IMR-90 (cell line): Measurements from ENCODE around the gene BANP. TPM values are rescaled to one million over a fixed set of nuclear protein-coding genes. Genes with fewer than 3 reads are reported as not detected.

Experiments used
- ATAC-seq: fragments of 200-7000 bp; cut with Tn5 transposase; 2 replicates; pipeline ENCODE4 v1.9.1; 2020; ENCODE audit warnings: low read depth, mild to moderate bottlenecking, moderate library complexity
- BruUV-seq: library from RNA; stranded (reverse); fragments of 400-500 nt; replicated peaks from 2 replicates; lab custom pipeline; 2021; lab: Mats Ljungman, UMichigan
- CTCF ChIA-PET: fragments of 300-600 bp; formaldehyde crosslinking; extraction: SDS; loops from one replicate; lab custom pipeline; 2021; ENCODE audit warnings: antibody characterized with exemption; lab: Yijun Ruan, JAX
- POLR2A ChIA-PET: fragments of 300-600 bp; sonication (Branson Sonifier 250); formaldehyde crosslinking; loops from one replicate; lab custom pipeline; 2022; ENCODE audit warnings: antibody characterized with exemption; ENCODE audit not compliant: unreplicated experiment; lab: Charles Lee
- DNase-seq: peaks from one replicate; pipeline ENCODE4 v3.0.0; 2013
- H2AFZ ChIP-seq: replicated peaks from 2 replicates; pipeline ENCODE3; 2013; ENCODE audit warnings: low read length, mild to moderate bottlenecking; ENCODE audit not compliant: poor library complexity
- H2AK5ac ChIP-seq: 2 replicates; pipeline ENCODE4 v1.6.1; 2013; ENCODE audit warnings: low read depth, low read length, inconsistent platforms
- H2AK9ac ChIP-seq: replicated peaks from 2 replicates; pipeline ENCODE3; 2013; ENCODE audit warnings: mild to moderate bottlenecking, low read depth, low read length, moderate library complexity; ENCODE audit not compliant: poor library complexity
- H2BK120ac ChIP-seq: 2 replicates; pipeline ENCODE4 v1.6.1; 2013; ENCODE audit warnings: low read depth, low read length, inconsistent platforms
- H2BK15ac ChIP-seq: 3 replicates; pipeline ENCODE4 v1.6.1; 2013; ENCODE audit warnings: low read depth, low read length, inconsistent platforms
- H2BK20ac ChIP-seq: 2 replicates; pipeline ENCODE4 v1.6.1; 2013; ENCODE audit warnings: low read depth, mild to moderate bottlenecking, inconsistent platforms, low read length, moderate library complexity
- H2BK5ac ChIP-seq: 2 replicates; pipeline ENCODE4 v1.6.1; 2013; ENCODE audit warnings: mild to moderate bottlenecking, low read depth, low read length, inconsistent platforms; ENCODE audit not compliant: poor library complexity, severe bottlenecking
- H3K14ac ChIP-seq: replicated peaks from 2 replicates; pipeline ENCODE4 v1.6.1; 2013; ENCODE audit warnings: low read depth, low read length, inconsistent platforms
- H3K18ac ChIP-seq: 2 replicates; pipeline ENCODE4 v1.6.1; 2013; ENCODE audit warnings: low read depth, low read length, control low read depth
- H3K23ac ChIP-seq: 2 replicates; pipeline ENCODE4 v1.6.1; 2013; ENCODE audit warnings: low read depth, low read length, inconsistent platforms
- H3K27ac ChIP-seq: 2 replicates; pipeline ENCODE4 v1.5.1; 2013; ENCODE audit warnings: mild to moderate bottlenecking, control low read depth, low read length; ENCODE audit not compliant: insufficient read depth
- H3K27me3 ChIP-seq: 2 replicates; pipeline ENCODE4 v1.6.1; 2013; ENCODE audit warnings: low read length; ENCODE audit not compliant: control insufficient read depth, insufficient read depth
- H3K36me3 ChIP-seq: 2 replicates; pipeline ENCODE4 v1.6.1; 2013; ENCODE audit warnings: low read length, mixed read lengths; ENCODE audit not compliant: control insufficient read depth, insufficient read depth
- H3K4ac ChIP-seq: 2 replicates; pipeline ENCODE4 v1.6.1; 2013; ENCODE audit warnings: low read depth, low read length, inconsistent platforms
- H3K4me1 ChIP-seq: 2 replicates; pipeline ENCODE4 v1.6.1; 2013; ENCODE audit warnings: low read length, mixed read lengths; ENCODE audit not compliant: control insufficient read depth, insufficient read depth
- H3K4me2 ChIP-seq: 2 replicates; pipeline ENCODE4 v1.6.1; 2013; ENCODE audit warnings: low read depth, mild to moderate bottlenecking, control low read depth, low read length, moderate library complexity
- H3K4me3 ChIP-seq: 2 replicates; pipeline ENCODE4 v1.5.1; 2013; ENCODE audit warnings: low read depth, mild to moderate bottlenecking, control low read depth, low read length, moderate library complexity; ENCODE audit not compliant: insufficient read depth
- H3K56ac ChIP-seq: 2 replicates; pipeline ENCODE4 v1.6.1; 2013; ENCODE audit warnings: low read length, inconsistent platforms; ENCODE audit not compliant: insufficient read depth; ENCODE audit errors: extremely low read depth
- H3K79me1 ChIP-seq, 2 experiments: 2 replicates each; pipeline ENCODE4 v1.6.1; 2013; ENCODE audit warnings: low read length in 2 of 2, inconsistent platforms in 1 of 2, low read depth in 1 of 2
- H3K9ac ChIP-seq: 2 replicates; pipeline ENCODE4 v1.6.1; 2013; ENCODE audit warnings: low read depth, low read length, control low read depth
- H3K9me1 ChIP-seq: 2 replicates; pipeline ENCODE4 v1.6.1; 2013; ENCODE audit warnings: low read length, inconsistent platforms; ENCODE audit not compliant: insufficient read depth
- H3K9me3 ChIP-seq: 2 replicates; pipeline ENCODE4 v1.6.1; 2013; ENCODE audit warnings: low read length; ENCODE audit not compliant: control insufficient read depth, insufficient read depth
- H4K20me1 ChIP-seq: 2 replicates; pipeline ENCODE4 v1.6.1; 2013; ENCODE audit warnings: low read length, inconsistent platforms; ENCODE audit not compliant: insufficient read depth
- H4K5ac ChIP-seq: 2 replicates; pipeline ENCODE4 v1.6.1; 2013; ENCODE audit warnings: mild to moderate bottlenecking, low read depth, low read length, control low read depth
- H4K8ac ChIP-seq, 2 experiments: 2 replicates each; pipeline ENCODE4 v1.6.1; 2013; ENCODE audit warnings: low read depth in 2 of 2, low read length in 2 of 2, control low read depth in 1 of 2, inconsistent platforms in 1 of 2
- H4K91ac ChIP-seq: 2 replicates; pipeline ENCODE4 v1.6.1; 2013; ENCODE audit warnings: low read depth, low read length, inconsistent platforms; ENCODE audit not compliant: insufficient read depth
- CEBPB ChIP-seq: IDR thresholded peaks from 2 replicates; pipeline ENCODE4 v1.6.1; 2012; ENCODE audit warnings: low read depth, low read length, improper control_type of control experiment
- FOS ChIP-seq: fragments of 150-350 bp; IDR thresholded peaks from 2 replicates; pipeline ENCODE4 v1.6.1; 2016; ENCODE audit warnings: low read depth, low read length
- MAZ ChIP-seq: IDR thresholded peaks from 2 replicates; pipeline ENCODE4 v1.6.1; 2012; ENCODE audit warnings: low read depth, mild to moderate bottlenecking, low read length, improper control_type of control experiment, moderate library complexity, borderline replicate concordance
- MXI1 ChIP-seq: IDR thresholded peaks from 2 replicates; pipeline ENCODE4 v1.6.1; 2012; ENCODE audit warnings: low read depth, mild to moderate bottlenecking, low read length, moderate library complexity, borderline replicate concordance
- NFE2L2 ChIP-seq: fragments of 150-350 bp; IDR thresholded peaks from 2 replicates; pipeline ENCODE4 v1.6.1; 2016; ENCODE audit warnings: low read depth, mild to moderate bottlenecking, low read length
- RCOR1 ChIP-seq: IDR thresholded peaks from 2 replicates; pipeline ENCODE4 v1.6.1; 2012; ENCODE audit warnings: mild to moderate bottlenecking, low read length, improper control_type of control experiment; ENCODE audit not compliant: insufficient replicate concordance
- RFX5 ChIP-seq: IDR thresholded peaks from 2 replicates; pipeline ENCODE4 v1.8.0; 2012; ENCODE audit warnings: low read depth, mild to moderate bottlenecking, low read length, moderate library complexity
- SMC3 ChIP-seq: fragments of 150-350 bp; IDR thresholded peaks from 2 replicates; pipeline ENCODE4 v1.6.1; 2016; ENCODE audit warnings: low read depth, mild to moderate bottlenecking, antibody characterized with exemption, low read length, moderate library complexity
- WGBS, 2 experiments: methylation state at CpG; one replicate each; pipeline versions ENCODE4 v1.1.5 to v1.1.7; 2013; ENCODE audit warnings: missing lambda C conversion rate in 2 of 2; ENCODE audit not compliant: insufficient read length in 1 of 2; ENCODE audit errors: extremely low coverage in 2 of 2; 5-methylcytosine and 5-hydroxymethylcytosine counted together
- dilution Hi-C: fragments of 300-500 bp; cut with HindIII; formaldehyde crosslinking; loops from one replicate; pipeline ENCODE4 v1.14.3; 2018; ENCODE audit warnings: low sequenced_read_pairs; ENCODE audit not compliant: unreplicated experiment
- in situ Hi-C: fragments of 300-500 bp; cut with MboI; formaldehyde crosslinking; loops from 3 replicates; pipeline ENCODE4 v1.14.3; 2019; ENCODE audit warnings: low sequenced_read_pairs, inconsistent platforms, mixed read lengths
- intact Hi-C: fragments of 100-400 bp; cut with micrococcal nuclease; formaldehyde crosslinking; loops from 2 replicates; pipeline ENCODE4 v1.10.0; 2022
- polyA plus RNA-seq, 3 experiments: library from polyadenylated mRNA; depleted of rRNA; stranded (reverse); fragments of >200 nt; gene quantifications; 2 replicates each; pipeline ENCODE4 v1.2.3, GENCODE V29; 2012; ENCODE audit warnings: low replicate concordance in 1 of 3
- total RNA-seq: library from RNA; depleted of rRNA; stranded (reverse); fragments of >200 nt; gene quantifications from 2 replicates; pipeline ENCODE4 v1.2.3, GENCODE V29; 2012
- TF ChIP-seq, protein P1 (sequence below): conservative IDR thresholded peaks from 2 replicates; pipeline ENCODE4 v1.5.1; 2012; ENCODE audit warnings: mild to moderate bottlenecking, low read depth, low read length, improper control_type of control experiment
- TF ChIP-seq, protein P2 (sequence below): fragments of 150-350 bp; IDR thresholded peaks from 2 replicates; pipeline ENCODE4 v1.6.1; 2017; ENCODE audit warnings: mild to moderate bottlenecking, antibody characterized with exemption, low read length, low read depth
- TF ChIP-seq, protein P3 (sequence below): fragments of 150-350 bp; IDR thresholded peaks from 2 replicates; pipeline ENCODE4 v1.6.1; 2016; ENCODE audit warnings: low read depth, mild to moderate bottlenecking, low read length, moderate library complexity, borderline replicate concordance

Gene BANP
- total and polyA plus RNA-seq, 2 of the 4 experiments (the other 2 are of a cell fraction): 17.4 to 17.9 TPM

DNA sequence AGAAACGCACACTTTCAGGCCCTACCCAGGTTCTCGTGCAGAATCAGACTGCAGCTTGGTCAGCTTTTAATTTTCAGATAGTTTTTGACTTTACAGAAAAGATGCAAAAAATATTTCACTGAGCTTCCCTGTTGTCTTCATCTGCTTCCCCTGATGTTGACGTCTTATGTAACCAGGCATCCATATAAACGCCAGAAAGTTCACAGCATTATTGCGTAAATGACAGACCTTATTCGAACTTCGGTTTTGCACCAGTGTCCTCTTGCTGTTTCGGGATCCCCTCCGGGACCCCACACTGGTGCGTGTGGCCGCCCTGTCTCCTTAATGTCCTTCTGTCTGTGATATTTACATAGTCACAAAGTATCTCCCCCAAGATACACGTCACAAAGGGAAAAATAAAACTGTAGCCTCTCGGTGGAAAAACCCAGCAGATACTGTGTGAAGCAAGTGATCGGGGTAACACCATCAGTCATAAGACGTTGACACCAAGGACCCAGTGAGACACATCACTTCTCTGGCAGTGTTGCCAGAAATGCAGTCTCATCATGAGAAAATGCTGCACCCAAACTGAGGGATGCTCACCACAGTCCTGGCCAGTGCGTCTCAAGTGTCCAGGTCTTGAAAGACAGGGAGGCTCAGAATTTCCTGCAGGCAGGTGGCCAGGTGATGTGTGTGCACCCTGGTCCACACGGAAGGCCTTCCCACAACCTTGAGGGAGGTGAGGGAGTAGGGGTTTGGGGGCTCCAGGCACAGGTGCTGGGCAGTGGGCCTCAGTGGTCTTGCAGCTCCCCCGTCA, 4.3 kb downstream of the BANP start (continued):
- no peak for TF ChIP-seq SMC3
- no peak for TF ChIP-seq RCOR1

DNA sequence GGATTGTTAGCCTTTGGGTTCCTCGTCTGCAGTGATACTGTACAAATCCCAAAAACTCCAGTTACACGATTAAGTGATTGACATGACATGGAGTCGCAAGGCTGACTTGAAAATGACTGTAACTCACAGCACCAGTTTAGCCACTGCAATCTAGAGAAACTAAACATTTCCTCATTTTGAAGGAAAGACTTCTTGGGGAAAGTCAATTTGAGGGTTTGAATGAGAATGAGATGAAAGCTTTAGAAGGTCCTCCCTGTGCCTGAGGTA, 4.8 kb downstream of the BANP start:
- in situ Hi-C loops: no loop called here
- H3K36me3 ChIP-seq: peaks cover 4% of the 10 kb centered on the region
- ChIA-PET CTCF (no interaction called here), POLR2A (no interaction called here)
- peaks cover 19% of the 10 kb centered on the region for H3K9me1 ChIP-seq
- peak overlapping the region; percentile 23 for H2BK5ac ChIP-seq
- peaks cover 39 to 91% of the 10 kb centered on the region in 2 experiments for H3K79me1 ChIP-seq
- no TSS peak for BruUV-seq
- peak overlapping the region; percentile 26; the same call in 1 of the 2 replicates for H3K18ac ChIP-seq
- no peak overlapping the region for H3K56ac ChIP-seq
- no peaks in the 10 kb centered on the region for H3K27me3 ChIP-seq
- H3K14ac ChIP-seq: peak overlapping the region; percentile 12; the same call in 1 of the 2 replicates
- 0 out of 2 replicates have a peak overlapping the region, but pooled peaks have one; percentile 17 for H3K9ac ChIP-seq
- H2BK15ac ChIP-seq: no peak overlapping the region
- no peak overlapping the region for H2AFZ ChIP-seq
- H3K23ac ChIP-seq: peak overlapping the region; percentile 41; the same call in 1 of the 2 replicates
- ATAC-seq: no peak
- no peaks in the 10 kb centered on the region for H3K9me3 ChIP-seq
- dilution Hi-C loops: no loop called here
- peaks cover 24% of the 10 kb centered on the region for H3K4me1 ChIP-seq
- intact Hi-C loops: loop anchor here (1.0 to 10.0 kb wide), 5 partner anchors 59 to 609 kb away; partner anchors contain the start of gene ZNF469
- H2AK5ac ChIP-seq: no peak overlapping the region; the same call in 1 of the 2 replicates
- WGBS, 2 experiments: no CpG with 5 or more reads among the region's 3 CpGs
- peak overlapping the region; percentile 36 to 67; a peak in 3 of 4 replicates for H4K8ac ChIP-seq
- no peak overlapping the region for H3K4me3 ChIP-seq
- H2AK9ac ChIP-seq: peak overlapping the region; percentile 78
- peak overlapping the region; percentile 60; the same call in 1 of the 2 replicates for H3K4ac ChIP-seq
- peak overlapping the region; percentile 49 for H3K4me2 ChIP-seq
- no peak for DNase-seq
- no peak overlapping the region for H2BK120ac ChIP-seq
- H4K91ac ChIP-seq: peak overlapping the region; percentile 30
- H4K20me1 ChIP-seq: peaks cover 13% of the 10 kb centered on the region
- H2BK20ac ChIP-seq: no peak overlapping the region
- H4K5ac ChIP-seq: peak overlapping the region; percentile 28
- H3K27ac ChIP-seq: peak overlapping the region; percentile 55; the same call in 1 of the 2 replicates
- TF ChIP-seq RCOR1: no peak
- no peak for TF ChIP-seq MXI1
- no peak for TF ChIP-seq CEBPB
- TF ChIP-seq RFX5: no peak
- TF ChIP-seq FOS: no peak
- TF ChIP-seq, protein P1, sequence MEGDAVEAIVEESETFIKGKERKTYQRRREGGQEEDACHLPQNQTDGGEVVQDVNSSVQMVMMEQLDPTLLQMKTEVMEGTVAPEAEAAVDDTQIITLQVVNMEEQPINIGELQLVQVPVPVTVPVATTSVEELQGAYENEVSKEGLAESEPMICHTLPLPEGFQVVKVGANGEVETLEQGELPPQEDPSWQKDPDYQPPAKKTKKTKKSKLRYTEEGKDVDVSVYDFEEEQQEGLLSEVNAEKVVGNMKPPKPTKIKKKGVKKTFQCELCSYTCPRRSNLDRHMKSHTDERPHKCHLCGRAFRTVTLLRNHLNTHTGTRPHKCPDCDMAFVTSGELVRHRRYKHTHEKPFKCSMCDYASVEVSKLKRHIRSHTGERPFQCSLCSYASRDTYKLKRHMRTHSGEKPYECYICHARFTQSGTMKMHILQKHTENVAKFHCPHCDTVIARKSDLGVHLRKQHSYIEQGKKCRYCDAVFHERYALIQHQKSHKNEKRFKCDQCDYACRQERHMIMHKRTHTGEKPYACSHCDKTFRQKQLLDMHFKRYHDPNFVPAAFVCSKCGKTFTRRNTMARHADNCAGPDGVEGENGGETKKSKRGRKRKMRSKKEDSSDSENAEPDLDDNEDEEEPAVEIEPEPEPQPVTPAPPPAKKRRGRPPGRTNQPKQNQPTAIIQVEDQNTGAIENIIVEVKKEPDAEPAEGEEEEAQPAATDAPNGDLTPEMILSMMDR: no peak
- TF ChIP-seq NFE2L2: no peak
- TF ChIP-seq, protein P2, sequence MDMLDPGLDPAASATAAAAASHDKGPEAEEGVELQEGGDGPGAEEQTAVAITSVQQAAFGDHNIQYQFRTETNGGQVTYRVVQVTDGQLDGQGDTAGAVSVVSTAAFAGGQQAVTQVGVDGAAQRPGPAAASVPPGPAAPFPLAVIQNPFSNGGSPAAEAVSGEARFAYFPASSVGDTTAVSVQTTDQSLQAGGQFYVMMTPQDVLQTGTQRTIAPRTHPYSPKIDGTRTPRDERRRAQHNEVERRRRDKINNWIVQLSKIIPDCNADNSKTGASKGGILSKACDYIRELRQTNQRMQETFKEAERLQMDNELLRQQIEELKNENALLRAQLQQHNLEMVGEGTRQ: no peak
- TF ChIP-seq, protein P3, sequence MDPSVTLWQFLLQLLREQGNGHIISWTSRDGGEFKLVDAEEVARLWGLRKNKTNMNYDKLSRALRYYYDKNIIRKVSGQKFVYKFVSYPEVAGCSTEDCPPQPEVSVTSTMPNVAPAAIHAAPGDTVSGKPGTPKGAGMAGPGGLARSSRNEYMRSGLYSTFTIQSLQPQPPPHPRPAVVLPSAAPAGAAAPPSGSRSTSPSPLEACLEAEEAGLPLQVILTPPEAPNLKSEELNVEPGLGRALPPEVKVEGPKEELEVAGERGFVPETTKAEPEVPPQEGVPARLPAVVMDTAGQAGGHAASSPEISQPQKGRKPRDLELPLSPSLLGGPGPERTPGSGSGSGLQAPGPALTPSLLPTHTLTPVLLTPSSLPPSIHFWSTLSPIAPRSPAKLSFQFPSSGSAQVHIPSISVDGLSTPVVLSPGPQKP: no peak
- no peak for TF ChIP-seq MAZ
- TF ChIP-seq SMC3: no peak
